GM06990 (cell line): ENCODE results near the gene ERCC4.

Source experiments
- DNase-seq: peaks from one replicate; pipeline ENCODE4 v3.0.0-alpha.2; 2011; ENCODE audit not compliant: insufficient read length; ENCODE audit errors: extremely low read depth
- H3K27me3 ChIP-seq: replicated peaks from 2 replicates; pipeline ENCODE4 v1.6.0; 2011; ENCODE audit warnings: low read length; ENCODE audit not compliant: control insufficient read depth, insufficient read depth
- H3K36me3 ChIP-seq: 2 replicates; pipeline ENCODE4 v1.5.1; 2011; ENCODE audit warnings: low read length; ENCODE audit not compliant: control insufficient read depth, insufficient read depth
- H3K4me3 ChIP-seq: replicated peaks from 2 replicates; pipeline ENCODE4 v1.5.1; 2011; ENCODE audit warnings: low read depth, mild to moderate bottlenecking, control low read depth, low read length
- TF ChIP-seq, protein P1 (sequence below): IDR thresholded peaks from 2 replicates; pipeline ENCODE4 v1.5.1; 2011; ENCODE audit warnings: low read length, control low read depth, mild to moderate bottlenecking, inconsistent platforms; ENCODE audit not compliant: insufficient read depth, poor library complexity, severe bottlenecking

Gene ERCC4

DNA sequence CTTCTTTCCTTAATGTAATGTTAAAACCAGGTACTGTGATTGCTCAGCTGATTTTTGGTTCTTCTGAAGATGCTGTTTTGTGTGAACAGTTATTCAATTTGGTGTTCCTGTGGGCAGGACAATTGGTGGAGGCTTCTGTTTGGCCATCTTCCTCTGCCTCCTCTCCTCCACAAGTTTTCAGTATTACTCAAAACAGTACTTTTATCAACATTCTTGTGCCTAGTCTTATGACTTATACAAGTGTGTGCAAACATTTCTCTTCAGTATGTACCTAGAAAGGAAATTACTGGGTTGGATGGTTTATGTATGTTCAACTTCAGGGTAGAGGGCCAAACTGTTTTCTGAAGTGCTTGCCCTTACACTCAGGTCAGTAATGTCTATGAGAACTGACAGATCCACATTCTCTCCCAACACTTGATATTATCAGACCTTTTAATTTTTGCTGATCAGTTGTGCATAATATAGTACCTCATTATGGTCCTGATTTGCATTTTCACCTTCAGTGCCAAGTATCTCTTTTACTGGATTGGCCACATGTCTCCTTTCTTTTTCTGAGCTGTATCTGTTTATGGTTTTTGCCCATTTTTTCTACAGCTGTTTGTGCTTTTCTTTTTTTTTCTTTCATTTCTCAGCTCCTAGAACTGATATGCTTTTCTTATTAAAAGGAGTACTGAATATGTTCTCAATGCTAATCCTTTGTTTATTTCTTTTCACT, 50.9 kb downstream of the ERCC4 start:
- TF ChIP-seq, protein P1, sequence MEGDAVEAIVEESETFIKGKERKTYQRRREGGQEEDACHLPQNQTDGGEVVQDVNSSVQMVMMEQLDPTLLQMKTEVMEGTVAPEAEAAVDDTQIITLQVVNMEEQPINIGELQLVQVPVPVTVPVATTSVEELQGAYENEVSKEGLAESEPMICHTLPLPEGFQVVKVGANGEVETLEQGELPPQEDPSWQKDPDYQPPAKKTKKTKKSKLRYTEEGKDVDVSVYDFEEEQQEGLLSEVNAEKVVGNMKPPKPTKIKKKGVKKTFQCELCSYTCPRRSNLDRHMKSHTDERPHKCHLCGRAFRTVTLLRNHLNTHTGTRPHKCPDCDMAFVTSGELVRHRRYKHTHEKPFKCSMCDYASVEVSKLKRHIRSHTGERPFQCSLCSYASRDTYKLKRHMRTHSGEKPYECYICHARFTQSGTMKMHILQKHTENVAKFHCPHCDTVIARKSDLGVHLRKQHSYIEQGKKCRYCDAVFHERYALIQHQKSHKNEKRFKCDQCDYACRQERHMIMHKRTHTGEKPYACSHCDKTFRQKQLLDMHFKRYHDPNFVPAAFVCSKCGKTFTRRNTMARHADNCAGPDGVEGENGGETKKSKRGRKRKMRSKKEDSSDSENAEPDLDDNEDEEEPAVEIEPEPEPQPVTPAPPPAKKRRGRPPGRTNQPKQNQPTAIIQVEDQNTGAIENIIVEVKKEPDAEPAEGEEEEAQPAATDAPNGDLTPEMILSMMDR: no peak

DNA sequence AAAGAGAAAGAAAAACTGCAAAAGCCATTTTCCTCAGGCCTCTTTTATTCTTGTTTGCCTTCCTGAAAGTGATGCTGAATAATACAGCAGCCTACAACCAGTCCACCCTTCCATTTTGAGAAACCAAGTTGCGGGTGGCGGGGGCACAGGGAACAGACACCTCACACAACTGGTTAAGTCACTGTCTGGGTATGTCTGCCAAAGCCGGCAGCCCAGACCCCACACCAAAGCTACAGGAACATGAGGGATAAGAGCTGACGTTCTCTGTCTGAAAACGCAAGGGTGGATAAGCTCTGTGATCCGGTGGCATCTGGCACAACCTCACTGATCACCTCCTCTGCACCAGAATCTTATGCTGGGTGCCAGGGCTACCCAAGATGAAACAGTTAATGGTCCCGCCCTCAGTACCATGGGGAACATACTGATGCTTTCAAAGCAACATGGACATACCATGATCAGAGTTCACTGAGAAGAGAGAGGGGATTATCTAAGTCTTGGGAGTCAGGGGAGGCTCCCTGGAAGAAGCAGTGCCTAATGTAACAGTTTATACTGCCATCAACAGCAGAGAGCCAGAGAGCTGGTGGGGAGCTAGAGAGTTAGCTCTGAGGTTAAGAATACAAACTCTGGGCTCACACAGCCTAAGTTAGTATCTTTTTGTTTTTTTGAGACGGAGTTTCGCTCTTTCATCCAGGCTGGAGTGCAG, 53.5 kb downstream of the ERCC4 start:
- TF ChIP-seq, protein P1: no peak
- Histone ChIP-seq H3K27me3 (no peaks in the 10 kb centered on the region), H3K36me3 (no peaks in the 10 kb centered on the region), H3K4me3 (no peak overlapping the region)
- DNase-seq: no peak

More for the DNA sequence above, 50.9 kb downstream of the ERCC4 start:
- Histone ChIP-seq H3K27me3 (no peaks in the 10 kb centered on the region), H3K36me3 (no peaks in the 10 kb centered on the region), H3K4me3 (no peak overlapping the region)
- no peak for DNase-seq

DNA sequence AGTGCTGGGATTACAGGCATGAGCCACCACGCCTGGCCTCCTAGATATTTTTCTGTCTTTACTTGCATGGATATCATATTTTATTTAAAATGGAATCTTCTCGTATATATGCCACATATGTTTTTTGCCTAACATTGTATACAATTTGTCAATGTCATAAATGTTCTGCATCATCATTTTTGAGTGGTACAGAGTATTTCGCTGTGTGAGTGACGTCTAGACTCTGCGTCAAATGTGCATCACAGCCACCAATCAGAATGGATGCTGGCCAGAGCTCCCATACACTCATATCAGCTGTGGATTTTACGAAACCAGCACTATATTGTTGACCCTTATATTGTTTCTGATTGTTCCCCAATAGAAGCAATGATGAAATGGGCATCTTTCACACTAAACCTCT, 57.2 kb downstream of the ERCC4 start:
- Histone ChIP-seq H3K4me3 (no peak overlapping the region), H3K36me3 (no peaks in the 10 kb centered on the region), H3K27me3 (no peaks in the 10 kb centered on the region)
- TF ChIP-seq, protein P1: no peak
- DNase-seq: no peak

DNA sequence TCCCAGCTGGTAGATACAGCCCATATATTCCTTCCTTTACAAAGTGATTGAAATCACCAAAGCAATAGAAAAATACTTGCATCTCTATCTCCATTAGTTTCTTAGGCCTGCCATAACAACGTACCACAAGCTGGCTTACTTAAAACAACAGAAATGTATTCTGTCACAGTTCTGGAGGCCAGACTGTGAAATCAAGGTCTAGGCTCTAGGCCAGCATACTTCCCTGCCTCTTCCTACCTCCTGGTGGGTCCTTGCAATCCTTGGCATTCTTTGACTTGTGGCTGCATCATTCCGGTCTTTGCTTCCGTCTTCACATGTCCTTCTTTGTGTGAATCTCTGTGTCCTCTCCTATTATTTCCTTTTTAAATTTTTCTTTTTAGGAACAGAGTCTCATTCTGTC, 62.5 kb downstream of the ERCC4 start:
- TF ChIP-seq, protein P1: no peak
- no peaks in the 10 kb centered on the region for H3K36me3 ChIP-seq
- H3K4me3 ChIP-seq: no peak overlapping the region
- DNase-seq: no peak
- no peaks in the 10 kb centered on the region for H3K27me3 ChIP-seq

DNA sequence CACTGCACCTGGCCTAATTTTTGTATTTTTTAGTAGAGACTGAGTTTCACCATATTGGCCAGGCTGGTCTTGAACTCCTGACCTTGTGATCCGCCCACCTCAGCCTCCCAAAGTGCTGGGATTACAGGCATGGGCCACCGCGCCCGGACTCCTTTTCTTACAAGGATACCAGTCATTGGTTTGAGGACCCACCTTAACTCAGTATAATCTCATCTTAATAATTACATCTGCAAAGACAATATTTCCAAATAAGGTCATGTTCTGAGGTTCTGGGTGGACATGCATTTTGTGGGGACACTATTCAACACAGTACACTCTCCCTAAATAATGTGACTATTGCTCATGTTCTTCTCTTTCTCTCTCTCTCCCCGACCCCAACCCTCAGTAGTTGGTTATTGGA, 63.7 kb downstream of the ERCC4 start:
- TF ChIP-seq, protein P1: no peak

DNA sequence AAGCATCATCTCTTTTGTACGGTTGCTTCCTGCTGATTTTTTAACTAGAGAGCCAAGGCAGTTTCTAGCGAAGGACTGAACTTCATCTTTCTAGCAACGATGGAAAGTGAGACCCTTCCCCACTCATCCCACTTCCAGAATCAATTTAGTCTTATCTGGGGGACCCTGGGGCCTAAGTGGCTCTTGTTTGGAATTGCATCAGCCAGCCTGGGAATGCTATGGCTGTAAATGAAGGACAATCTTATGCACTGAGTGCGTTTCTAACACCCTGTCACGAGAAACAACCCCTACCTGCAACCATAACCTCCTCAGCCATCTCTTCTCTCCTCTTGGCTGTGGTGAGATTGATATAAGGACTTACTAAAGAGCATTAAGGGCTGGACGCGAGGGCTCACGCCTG, 64.8 kb downstream of the ERCC4 start:
- DNase-seq: no peak
- TF ChIP-seq, protein P1: no peak
- no peaks in the 10 kb centered on the region for H3K27me3 ChIP-seq
- no peak overlapping the region for H3K4me3 ChIP-seq
- H3K36me3 ChIP-seq: no peaks in the 10 kb centered on the region

More for the DNA sequence above, 63.7 kb downstream of the ERCC4 start:
- H3K27me3 ChIP-seq: no peaks in the 10 kb centered on the region
- H3K4me3 ChIP-seq: no peak overlapping the region
- H3K36me3 ChIP-seq: no peaks in the 10 kb centered on the region
- DNase-seq: no peak
